Astrocyte (in vitro differentiated cells and primary cell): ENCODE data around the gene SLC5A4.

Experiments
- CTCF ChIP-seq: IDR thresholded peaks from 2 replicates; pipeline ENCODE4 v1.5.1; 2011; ENCODE audit warnings: low read depth, mild to moderate bottlenecking, inconsistent platforms, low read length, moderate library complexity; ENCODE audit not compliant: insufficient read depth
- EZH2 ChIP-seq: IDR thresholded peaks from 2 replicates; pipeline ENCODE4 v1.6.1; 2012; ENCODE audit warnings: mild to moderate bottlenecking, low read length, inconsistent platforms; ENCODE audit not compliant: insufficient read depth

GRCh38 chr22:32185821-32186220 lies 69.3 kb downstream of the SLC5A4 start:
- TF ChIP-seq CTCF (no peak), EZH2 (no peak)
